SK-N-SH (cell line): ENCODE data around the gene CCNY.

Experiments used
- CTCF ChIP-seq: fragments of 200-600 bp; sonication (generic); IDR thresholded peaks from 2 replicates; pipeline ENCODE4 v1.6.1; 2017; ENCODE audit warnings: antibody characterized with exemption, mild to moderate bottlenecking, moderate library complexity
- GATA2 ChIP-seq: sonication (generic); formaldehyde crosslinking; IDR thresholded peaks from 2 replicates; pipeline ENCODE4 v1.5.0; 2020; ENCODE audit warnings: mild to moderate bottlenecking, missing genetic modification reagents
- POLR2AphosphoS5 ChIP-seq: IDR thresholded peaks from 2 replicates; pipeline ENCODE4 v1.6.1; 2012; ENCODE audit warnings: low read depth, low read length
- TCF12 ChIP-seq: IDR thresholded peaks from 2 replicates; pipeline ENCODE4 v1.4.0; 2012
- YY1 ChIP-seq: IDR thresholded peaks from 2 replicates; pipeline ENCODE4 v1.4.0; 2012; ENCODE audit warnings: low read depth, mild to moderate bottlenecking

- TF ChIP-seq CTCF (no peak), GATA2 (CRISPR knock-in tag) (no peak), TCF12 (no peak), POLR2AphosphoS5 (no peak), YY1 (no peak)
Measured at GRCh38 chr10:35464825-35465456, 128.6 kb downstream of the CCNY start.
